HepG2 (cell line): ENCODE data around the gene KLHDC8B. TPM values are rescaled to one million over a fixed set of nuclear protein-coding genes. Genes with fewer than 3 reads are reported as not detected.

Experiments used
- ATAC-seq: fragments of 200-7000 bp; cut with Tn5 transposase; 3 replicates; pipeline ENCODE4 v1.9.1; 2020; ENCODE audit warnings: mild to moderate bottlenecking, moderate library complexity
- BruUV-seq: library from RNA; stranded (reverse); fragments of 400-500 nt; replicated peaks from 2 replicates; lab custom pipeline; 2021; lab: Mats Ljungman, UMichigan
- CTCF ChIA-PET: fragments of 300-600 bp; formaldehyde crosslinking; extraction: SDS; loops from one replicate; lab custom pipeline; 2021; ENCODE audit warnings: low total read pairs, inconsistent platforms, low intra/inter-chr PET ratio; lab: Yijun Ruan, JAX
- POLR2A ChIA-PET: fragments of 350-600 bp; sonication (Branson Sonifier 250); formaldehyde crosslinking; loops from one replicate; lab custom pipeline; 2020; ENCODE audit warnings: antibody characterized with exemption, inconsistent platforms; lab: Yijun Ruan, JAX
- DNase-seq: peaks from one replicate; pipeline ENCODE4 v3.0.0-alpha.2; 2015; ENCODE audit warnings: low spot score
- FAIRE-seq: peaks from 3 replicates; lab custom pipeline; 2011; peaks lifted over from hg19 to GRCh38; lab: Jason Lieb, UNC
- H2AFZ ChIP-seq: one replicate; pipeline ENCODE4 v1.6.1; 2011; ENCODE audit warnings: low read length, inconsistent platforms
- H3K27ac ChIP-seq: fragments of 300-600 bp; 3 replicates; pipeline ENCODE4 v1.8.0; 2011; ENCODE audit warnings: mixed run types, mild to moderate bottlenecking, mixed read lengths, low read length, inconsistent platforms; ENCODE audit not compliant: insufficient read depth; ENCODE audit errors: extremely low read length
- H3K27me3 ChIP-seq, 2 experiments: fragments of 200-600 bp in 1 of 2; 2 replicates in 1 of 2; 3 replicates in 1 of 2; pipeline versions ENCODE4 v1.6.0 to v1.8.0; 2011; ENCODE audit warnings: low read length in 2 of 2, mild to moderate bottlenecking in 2 of 2, moderate library complexity in 2 of 2, inconsistent platforms in 1 of 2; ENCODE audit not compliant: insufficient read depth in 2 of 2, control insufficient read depth in 1 of 2
- H3K36me3 ChIP-seq, 2 experiments: fragments of 200-600 bp in 1 of 2; replicated peaks in 1 of 2; 2 replicates in 1 of 2; 3 replicates in 1 of 2; pipeline versions ENCODE4 v1.5.1 to v1.8.0; 2011; ENCODE audit warnings: low read length in 2 of 2, inconsistent platforms in 1 of 2; ENCODE audit not compliant: insufficient read depth in 2 of 2, control insufficient read depth in 1 of 2
- H3K4me1 ChIP-seq: 2 replicates; pipeline ENCODE4 v1.5.1; 2012; ENCODE audit warnings: low read length, inconsistent platforms; ENCODE audit not compliant: insufficient read depth
- H3K4me2 ChIP-seq: 2 replicates; pipeline ENCODE4 v1.6.0; 2011; ENCODE audit warnings: low read depth, low read length, inconsistent platforms
- H3K4me3 ChIP-seq, 3 experiments: fragments of 200-600 bp in 1 of 3; sonication (generic), shearing (Covaris generic) in 1 of 3; replicated peaks in 1 of 3; 2 replicates each; pipeline ENCODE4 v1.5.1; 2011 to 2016; ENCODE audit warnings: low read length in 3 of 3, inconsistent platforms in 2 of 3, low read depth in 2 of 3, mild to moderate bottlenecking in 2 of 3, control low read depth in 1 of 3, mixed read lengths in 1 of 3; ENCODE audit not compliant: insufficient read depth in 1 of 3
- H3K79me2 ChIP-seq: one replicate; pipeline ENCODE4 v1.6.1; 2011; ENCODE audit warnings: low read length, inconsistent platforms; ENCODE audit not compliant: insufficient read depth
- H3K9ac ChIP-seq: 2 replicates; pipeline ENCODE4 v1.6.0; 2011; ENCODE audit warnings: mild to moderate bottlenecking, low read depth, low read length, inconsistent platforms; ENCODE audit not compliant: insufficient read depth
- H3K9me3 ChIP-seq: 2 replicates; pipeline ENCODE4 v1.5.1; 2012; ENCODE audit warnings: mild to moderate bottlenecking, low read length
- H4K20me1 ChIP-seq: 2 replicates; pipeline ENCODE4 v1.6.0; 2011; ENCODE audit warnings: inconsistent platforms, mild to moderate bottlenecking, low read length, moderate library complexity; ENCODE audit not compliant: insufficient read depth
- ATF4 ChIP-seq, 2 experiments: fragments of 450-650 bp in 1 of 2; sonication (generic) in 1 of 2; formaldehyde crosslinking; IDR thresholded peaks; 2 replicates each; pipeline versions ENCODE4 v1.5.0 to v1.8.0; 2020 to 2022; ENCODE audit warnings: mild to moderate bottlenecking in 1 of 2, missing genetic modification reagents in 1 of 2
- CENPT ChIP-seq: sonication (generic); formaldehyde crosslinking; IDR thresholded peaks from 2 replicates; pipeline ENCODE4 v1.8.0; 2022; ENCODE audit warnings: low read depth, mild to moderate bottlenecking, moderate library complexity, missing genetic modification reagents
- CHD4 ChIP-seq: fragments of 200-600 bp; sonication (generic); IDR thresholded peaks from 2 replicates; pipeline ENCODE4 v1.7.0; 2017; ENCODE audit warnings: mild to moderate bottlenecking, low read length, borderline replicate concordance
- GATAD1 ChIP-seq: IDR thresholded peaks from 2 replicates; pipeline ENCODE4 v1.6.1; 2016; ENCODE audit warnings: missing genetic modification reagents, missing compliant biosample characterization
- KAT7 ChIP-seq: IDR thresholded peaks from 2 replicates; pipeline ENCODE4 v1.6.1; 2018; ENCODE audit warnings: borderline replicate concordance, missing compliant biosample characterization
- MATR3 ChIP-seq: sonication (generic); formaldehyde crosslinking; IDR thresholded peaks from 2 replicates; pipeline ENCODE4 v1.4.0; 2020; ENCODE audit warnings: missing genetic modification reagents
- MTA1 ChIP-seq: sonication (generic); formaldehyde crosslinking; IDR thresholded peaks from 2 replicates; pipeline ENCODE4 v1.4.0; 2020; ENCODE audit warnings: missing genetic modification reagents, mild to moderate bottlenecking, borderline replicate concordance
- NR1H2 ChIP-seq: sonication (generic); formaldehyde crosslinking; IDR thresholded peaks from 2 replicates; pipeline ENCODE4 v1.8.1; 2022; ENCODE audit warnings: low read depth, missing genetic modification reagents, borderline replicate concordance
- PAX8 ChIP-seq: sonication (generic); formaldehyde crosslinking; IDR thresholded peaks from 2 replicates; pipeline ENCODE4 v1.8.0; 2022; ENCODE audit warnings: mild to moderate bottlenecking, missing genetic modification reagents, borderline replicate concordance
- SMAD3 ChIP-seq: sonication (generic); formaldehyde crosslinking; IDR thresholded peaks from 2 replicates; pipeline ENCODE4 v1.4.0; 2020; ENCODE audit warnings: missing genetic modification reagents
- SRSF1 ChIP-seq: fragments of 200-400 bp; formaldehyde crosslinking; optimal IDR thresholded peaks from 2 replicates; pipeline ENCODE3; 2017; ENCODE audit warnings: mild to moderate bottlenecking, low read depth, low read length, moderate library complexity
- ZBTB25 ChIP-seq: IDR thresholded peaks from 2 replicates; pipeline ENCODE4 v1.6.1; 2018; ENCODE audit warnings: missing genetic modification reagents
- ZEB1 ChIP-seq: IDR thresholded peaks from 2 replicates; pipeline ENCODE4 v1.6.1; 2012; ENCODE audit warnings: mild to moderate bottlenecking, low read depth, inconsistent platforms; ENCODE audit not compliant: insufficient replicate concordance
- ZNF703 ChIP-seq: sonication (generic); formaldehyde crosslinking; IDR thresholded peaks from 2 replicates; pipeline ENCODE4 v1.5.1; 2020; ENCODE audit warnings: missing genetic modification reagents, mild to moderate bottlenecking, moderate library complexity, borderline replicate concordance
- ZNF883 ChIP-seq: sonication (generic); formaldehyde crosslinking; IDR thresholded peaks from 2 replicates; pipeline ENCODE4 v1.5.1; 2020; ENCODE audit warnings: mild to moderate bottlenecking, missing genetic modification reagents; ENCODE audit errors: not compliant biosample characterization
- WGBS: methylation state at CpG from one replicate; pipeline ENCODE4 v1.1.6; 2017; ENCODE audit warnings: low lambda C conversion rate; 5-methylcytosine and 5-hydroxymethylcytosine counted together
- in situ Hi-C: cut with HindIII; loops from 2 replicates; pipeline ENCODE4 v1.10.0; 2017; ENCODE audit warnings: low pct_unique_long_range_greater_than_20kb; ENCODE audit not compliant: extremely low pct_ligation_motif_present
- intact Hi-C: fragments of 100-400 bp; cut with micrococcal nuclease; formaldehyde crosslinking; loops from one replicate; pipeline ENCODE4 v1.10.0; 2022; ENCODE audit not compliant: unreplicated experiment
- polyA plus RNA-seq, 8 experiments: library from polyadenylated mRNA; depleted of rRNA in 3 of 8; stranded (reverse) in 7 of 8; unstranded in 1 of 8; fragments of >200 nt; fragmentation: Illumina TruSeq in 4 of 8; extraction: Trizol in 4 of 8; gene quantifications; 2 replicates each; pipeline versions ENCODE4 v1.2.1 to v1.2.3, GENCODE V29; 2011 to 2016; ENCODE audit warnings: low read depth in 4 of 8, missing spikeins in 1 of 8, mixed read lengths in 1 of 8; ENCODE audit not compliant: insufficient read depth in 1 of 8
- total RNA-seq, 5 experiments: library from RNA; depleted of rRNA; stranded (reverse); fragments of >200 nt; fragmentation: Illumina TruSeq; extraction: Trizol; gene quantifications; 2 replicates each; pipeline ENCODE4 v1.2.3, GENCODE V29; 2016; ENCODE audit warnings: low read depth in 1 of 5

KLHDC8B gene
- total and polyA plus RNA-seq, 2 of the 13 experiments (the other 11 are each of a cell fraction or from before 2014, with no cell fraction given) = 17.2 to 17.8 TPM

DNA sequence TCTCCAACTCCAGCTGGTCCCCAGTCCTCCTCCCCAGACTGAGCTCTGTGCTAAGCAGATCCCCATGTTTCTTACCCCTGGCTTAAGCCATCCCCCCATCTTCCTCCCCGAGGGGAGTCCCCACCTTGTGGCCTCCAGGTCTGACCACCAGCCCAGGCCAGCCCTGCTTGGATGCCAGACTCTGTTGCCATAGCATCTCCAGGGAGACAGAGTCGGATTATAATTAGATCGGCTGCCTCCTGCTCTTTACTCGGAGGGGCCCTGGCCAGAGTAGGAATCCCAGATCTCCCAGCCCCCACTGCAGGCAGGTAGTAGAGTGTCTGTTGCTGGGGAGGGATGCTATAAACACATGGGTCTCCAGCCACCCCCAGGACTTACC, 2.4 kb downstream of the KLHDC8B start (continued):
- no peak for TF ChIP-seq PAX8 (CRISPR knock-in tag)
- TF ChIP-seq ZEB1 = no peak
- TF ChIP-seq KAT7 (CRISPR knock-in tag) = no peak
- no peak for TF ChIP-seq CENPT
- TF ChIP-seq, all 625 proteins: peak for 0

- in situ Hi-C loops = loop anchor here (25.0 kb wide), 1 partner anchor 263 kb away; the partner anchor contains the start of gene NICN1
Observed at GRCh38 chr3:49174397-49174985, 3.1 kb downstream of the KLHDC8B start.

GRCh38 chr3:49175530-49175929, 4.1 kb downstream of the KLHDC8B start:
- FAIRE-seq (no peak), DNase-seq (no peak), ATAC-seq (no peak)
- 75% methylated on average over 2 of the region's 8 CpGs for WGBS
- Histone ChIP-seq H3K9ac (no peak overlapping the region), H2AFZ (no peak overlapping the region), H3K36me3 (peaks cover 0 to 1% of the 10 kb centered on the region in 2 experiments; a peak in 1 of 5 replicates), H4K20me1 (no peaks in the 10 kb centered on the region), H3K4me1 (peaks cover 33% of the 10 kb centered on the region), H3K4me3 (no peak overlapping the region), H3K79me2 (no peaks in the 10 kb centered on the region), H3K9me3 (no peaks in the 10 kb centered on the region), H3K27me3 (no peaks in the 10 kb centered on the region), H3K4me2 (no peak overlapping the region), H3K27ac (no peak overlapping the region)
- POLR2A ChIA-PET = no interaction called here
- intact Hi-C loops = no loop called here
- CTCF ChIA-PET = no interaction called here
- BruUV-seq = no TSS peak
- in situ Hi-C loops = no loop called here
- no peak for TF ChIP-seq MATR3 (CRISPR knock-in tag)
- no peak for TF ChIP-seq ZBTB25
- TF ChIP-seq MTA1 (CRISPR knock-in tag) = no peak
- no peak for TF ChIP-seq CHD4
- TF ChIP-seq NR1H2 (CRISPR knock-in tag) = no peak
- TF ChIP-seq GATAD1 (CRISPR knock-in tag) = no peak
- no peak for TF ChIP-seq ZNF883 (CRISPR knock-in tag)
- TF ChIP-seq SRSF1 = no peak
- TF ChIP-seq ATF4 (CRISPR knock-in tag; IDR thresholded peaks at IDR 0.05) = no peak

More at GRCh38 chr3:49174397-49174985, 3.1 kb downstream of the KLHDC8B start:
- ATAC-seq = no peak
- H3K4me1 ChIP-seq = peaks cover 42% of the 10 kb centered on the region
- H3K27me3 ChIP-seq = no peaks in the 10 kb centered on the region
- no peak for TF ChIP-seq SMAD3 (CRISPR knock-in tag)
- no peak for TF ChIP-seq ZNF703 (CRISPR knock-in tag)
- no peak overlapping the region for H3K4me2 ChIP-seq
- DNase-seq = no peak
- no peak overlapping the region for H3K27ac ChIP-seq
- intact Hi-C loops = no loop called here
- ChIA-PET POLR2A (no interaction called here), CTCF (no interaction called here)
- H3K79me2 ChIP-seq = no peaks in the 10 kb centered on the region
- no peaks in the 10 kb centered on the region for H4K20me1 ChIP-seq
- H3K9ac ChIP-seq = no peak overlapping the region
- peaks cover 0 to 1% of the 10 kb centered on the region in 2 experiments; a peak in 1 of 5 replicates for H3K36me3 ChIP-seq
- H2AFZ ChIP-seq = no peak overlapping the region
- no TSS peak for BruUV-seq
- no peaks in the 10 kb centered on the region for H3K9me3 ChIP-seq
- no peak overlapping the region for H3K4me3 ChIP-seq
- no peak for FAIRE-seq
- 100% methylated on average over 1 of the region's 9 CpGs for WGBS
